GM18870 (cell line): ENCODE measurements around the gene PDE8B.

Source experiments
- ATAC-seq: cut with Tn5 transposase; IDR thresholded peaks from one replicate; pipeline ENCODE4 v1.9.1; 2021; ENCODE audit warnings: moderate library complexity; ENCODE audit not compliant: unreplicated experiment

Gene PDE8B

DNA sequence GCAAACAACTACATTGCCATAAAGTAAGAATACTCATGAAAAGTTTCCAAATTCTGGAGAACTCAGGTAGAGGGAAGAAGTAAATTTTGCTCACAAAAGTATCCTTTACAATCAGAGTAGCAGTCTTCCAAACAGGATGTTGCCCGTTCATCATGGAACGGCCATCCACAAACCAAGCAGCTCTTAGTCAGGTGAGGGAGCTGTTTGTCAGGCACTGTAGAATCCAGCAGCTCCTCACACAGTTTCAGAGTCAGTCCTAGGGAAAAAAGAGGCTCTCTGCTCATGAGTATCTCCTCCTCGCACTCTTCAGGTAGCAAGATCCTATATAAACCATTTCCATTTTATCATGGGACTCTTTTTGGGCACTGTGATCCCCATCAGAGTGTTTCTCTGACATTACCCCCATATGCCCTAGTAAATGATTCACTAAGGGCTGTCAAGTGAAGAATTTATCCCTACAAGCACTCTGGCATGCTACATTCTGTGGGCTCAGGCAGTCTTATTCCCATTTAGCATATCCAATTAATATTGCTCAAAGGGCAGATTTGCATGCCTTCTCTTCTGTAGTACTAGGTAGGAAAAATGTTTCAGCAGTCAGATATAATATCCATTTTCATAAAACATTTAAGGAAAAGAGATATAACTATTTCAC is 183.7 kb downstream of the PDE8B start:
- no peak for ATAC-seq

DNA sequence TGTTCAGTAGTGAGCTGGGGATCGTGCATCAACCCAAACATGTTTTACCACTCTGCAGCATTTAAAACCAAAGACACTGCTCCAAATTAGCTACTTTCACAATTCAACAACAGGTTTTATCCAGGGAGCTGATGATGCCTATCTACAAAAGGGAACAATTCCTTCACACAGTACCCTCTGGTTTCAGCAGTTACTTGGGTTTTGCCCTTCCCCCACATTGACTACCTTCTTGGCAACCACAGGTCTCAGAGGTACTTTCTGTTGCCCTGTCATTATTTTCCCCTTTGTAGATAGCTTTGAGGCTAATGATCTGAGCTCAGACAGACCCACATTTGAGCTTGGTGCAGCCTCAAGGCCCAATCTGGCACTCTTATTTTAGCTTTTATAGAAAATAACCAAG is 185.5 kb downstream of the PDE8B start:
- ATAC-seq, result no peak

DNA sequence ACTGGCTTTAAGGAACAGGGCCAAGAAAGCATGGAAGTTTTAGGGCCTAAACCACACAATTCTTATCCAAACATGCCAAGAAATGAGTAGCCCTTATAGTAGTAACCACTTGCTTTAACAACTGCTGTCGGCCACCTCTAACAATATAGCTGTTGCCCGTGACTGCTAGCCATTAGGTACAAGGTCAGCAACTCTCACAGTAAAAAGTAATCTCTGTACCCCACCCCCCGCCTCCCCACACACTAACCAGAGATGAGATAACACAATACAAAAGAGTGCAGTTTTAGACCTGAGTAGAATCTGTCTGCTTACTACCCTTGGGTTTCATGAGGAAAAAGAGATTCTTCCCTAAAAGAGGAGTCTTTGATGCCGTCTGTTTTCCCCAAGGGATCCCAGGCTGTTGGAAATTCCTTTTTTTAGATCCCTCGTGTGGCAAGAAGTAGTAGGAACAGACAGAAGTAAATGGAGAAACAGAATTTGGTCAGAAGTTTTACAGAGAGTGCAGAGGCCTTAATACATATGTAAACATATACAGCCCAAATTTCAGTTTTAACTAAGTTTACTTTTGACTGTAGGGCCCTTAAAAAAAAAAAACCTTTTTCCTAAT is 187.3 kb downstream of the PDE8B start:
- ATAC-seq, result no peak

DNA sequence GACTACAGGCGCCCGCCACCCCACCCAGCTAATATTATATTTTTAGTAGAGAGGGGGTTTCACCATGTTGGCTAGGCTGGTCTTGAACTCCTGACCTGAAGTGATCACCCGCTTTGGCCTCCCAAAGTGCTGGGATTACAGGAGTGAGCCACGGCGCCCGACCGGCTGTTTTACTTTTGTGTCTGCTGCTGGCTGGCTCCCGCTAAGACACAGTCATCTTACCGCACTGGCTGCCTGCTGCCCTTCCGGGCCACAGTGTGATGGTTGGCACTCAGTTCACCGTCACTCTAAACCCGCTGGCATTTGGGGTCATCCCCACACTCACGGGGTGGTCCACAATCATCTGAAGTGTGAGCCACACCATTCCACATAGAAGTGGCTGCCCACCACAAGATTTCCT is 188.0 kb downstream of the PDE8B start:
- no peak for ATAC-seq

DNA sequence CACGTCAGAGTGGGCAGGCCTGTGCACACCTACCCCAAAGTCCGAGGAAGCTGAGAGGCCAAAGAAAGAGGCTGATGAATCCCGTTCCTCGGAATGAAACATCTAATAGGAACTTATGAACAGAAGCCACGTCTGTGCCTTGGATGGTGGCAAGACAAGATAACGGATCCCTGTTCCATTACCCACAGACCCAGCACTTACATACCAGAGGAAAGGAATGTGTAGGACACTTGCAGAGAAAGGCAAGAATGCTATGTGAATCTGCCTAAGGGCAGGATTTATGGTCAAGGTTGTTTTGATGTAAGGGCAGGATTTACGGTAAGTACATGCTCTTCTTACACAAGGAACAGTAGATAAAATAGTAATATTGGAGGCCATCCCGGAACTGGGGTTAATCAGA is 188.4 kb downstream of the PDE8B start:
- no peak for ATAC-seq

DNA sequence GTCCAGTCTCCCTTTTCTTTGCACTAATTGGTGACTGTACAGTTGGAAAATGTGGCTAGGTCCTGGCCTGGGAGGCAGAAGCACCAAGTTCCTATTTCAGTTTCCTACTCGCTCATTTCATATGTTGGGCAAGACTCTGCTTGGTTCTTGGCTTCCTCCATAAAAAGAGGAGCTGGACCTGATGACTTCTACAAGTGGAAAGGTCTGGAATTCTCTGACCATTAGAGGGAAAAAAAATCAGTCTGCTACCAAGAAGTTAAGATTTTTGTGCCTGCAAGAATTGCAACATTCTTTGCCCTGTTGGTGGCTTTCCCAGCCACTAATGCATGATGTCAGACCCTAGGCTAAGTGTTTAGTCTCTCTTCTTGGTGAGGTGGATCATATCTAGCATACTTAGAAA is 190.2 kb downstream of the PDE8B start:
- no peak for ATAC-seq

DNA sequence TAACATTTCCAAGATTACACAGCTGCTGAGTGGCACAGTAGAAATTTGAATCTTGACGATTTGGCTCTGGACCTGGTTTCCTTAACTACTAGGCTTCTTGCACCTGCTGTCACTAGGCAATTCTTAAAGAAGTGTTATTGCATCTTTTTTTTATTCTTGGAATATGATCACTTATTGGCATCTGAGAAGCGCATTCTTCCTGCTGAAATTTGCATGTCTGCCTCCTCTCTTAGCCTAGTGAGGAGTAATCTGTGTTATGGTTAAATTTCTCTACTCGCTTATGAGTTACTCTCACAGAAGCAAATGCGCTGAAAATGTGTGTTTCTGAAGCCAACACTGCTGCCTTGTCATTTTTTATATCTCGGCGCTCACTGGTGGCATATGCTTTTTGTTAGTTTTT is 192.3 kb downstream of the PDE8B start:
- no peak for ATAC-seq

DNA sequence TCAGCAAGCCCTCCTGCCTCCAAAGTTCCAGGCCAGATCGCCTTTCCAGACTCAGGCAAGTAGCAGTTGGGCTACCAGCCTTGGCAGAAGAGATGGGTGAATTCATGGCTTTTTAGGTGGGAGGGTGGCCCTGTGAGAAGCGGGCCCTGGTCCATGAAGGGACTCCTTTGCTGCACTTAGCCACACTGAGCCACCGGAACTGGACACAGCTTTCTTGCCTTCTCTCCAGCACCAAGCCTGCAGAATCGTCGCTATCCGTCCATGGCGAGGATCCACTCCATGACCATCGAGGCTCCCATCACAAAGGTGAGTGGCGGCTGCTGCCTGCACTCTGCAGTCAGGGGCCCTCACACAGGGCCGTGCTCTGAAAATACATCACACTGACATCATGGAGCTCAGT is 196.7 kb downstream of the PDE8B start:
- ATAC-seq, result no peak

DNA sequence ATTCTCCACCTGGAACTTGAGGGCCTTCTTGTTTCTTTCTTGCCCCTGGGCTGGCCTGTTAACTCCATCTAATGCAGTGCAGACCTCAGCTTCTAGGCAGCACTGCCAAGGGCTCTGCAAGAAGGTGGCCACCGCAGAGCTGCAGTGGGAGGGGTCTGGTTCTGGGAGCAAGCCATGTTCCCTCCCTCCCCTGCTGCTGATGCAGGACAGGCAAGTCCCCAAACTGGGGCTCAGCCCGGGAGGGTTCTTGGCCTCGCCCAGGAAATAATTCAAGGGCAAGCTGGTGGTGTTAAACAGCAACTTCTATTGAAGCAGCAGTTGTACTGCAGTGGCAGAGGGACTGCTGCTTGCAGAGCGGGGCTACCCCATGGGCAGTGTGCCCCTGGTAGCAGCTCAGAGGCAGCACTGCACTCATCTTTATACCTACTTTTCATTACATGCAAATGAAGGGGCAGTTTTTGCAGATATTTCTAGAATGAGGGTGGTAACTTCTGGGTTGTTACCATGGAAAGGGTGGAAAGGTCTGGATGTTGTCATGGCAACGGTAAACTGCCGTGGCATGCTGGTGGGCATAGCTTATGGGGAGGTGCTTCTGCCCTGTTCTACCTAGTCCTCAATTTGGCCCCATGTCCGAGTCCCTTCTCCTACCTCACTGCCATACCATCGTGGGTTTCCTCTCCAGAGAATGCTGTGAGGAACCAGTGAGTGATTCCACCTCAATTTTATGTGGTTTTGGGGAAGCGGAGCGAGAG is 199.6 kb downstream of the PDE8B start:
- ATAC-seq, result no peak

DNA sequence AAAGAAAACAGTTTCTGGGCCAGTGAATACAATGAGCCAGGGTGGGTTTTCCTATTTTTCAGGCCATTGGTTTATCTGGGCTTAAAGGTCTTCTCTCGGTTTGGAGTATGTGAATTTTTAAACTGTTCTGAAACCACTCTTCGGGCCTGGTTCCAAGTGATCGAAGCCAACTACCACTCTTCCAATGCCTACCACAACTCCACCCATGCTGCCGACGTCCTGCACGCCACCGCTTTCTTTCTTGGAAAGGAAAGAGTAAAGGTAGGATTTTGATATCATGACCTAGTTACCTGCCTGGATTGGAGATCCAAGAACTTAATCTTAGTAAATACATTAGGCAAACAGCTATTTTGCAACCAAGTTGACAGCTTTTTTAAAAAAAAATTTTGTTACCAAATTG is 202.6 kb downstream of the PDE8B start:
- no peak for ATAC-seq

DNA sequence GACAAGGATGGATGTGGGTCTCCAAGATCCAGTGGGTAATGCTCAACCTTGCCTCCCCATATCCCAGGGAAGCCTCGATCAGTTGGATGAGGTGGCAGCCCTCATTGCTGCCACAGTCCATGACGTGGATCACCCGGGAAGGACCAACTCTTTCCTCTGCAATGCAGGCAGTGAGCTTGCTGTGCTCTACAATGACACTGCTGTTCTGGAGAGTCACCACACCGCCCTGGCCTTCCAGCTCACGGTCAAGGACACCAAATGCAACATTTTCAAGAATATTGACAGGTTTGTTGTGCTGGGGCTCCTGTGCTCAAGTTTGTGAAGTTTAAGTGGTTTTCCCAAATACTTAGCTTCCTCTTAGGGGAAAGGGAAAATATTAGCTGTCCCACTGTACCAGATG is 207.7 kb downstream of the PDE8B start:
- no peak for ATAC-seq

DNA sequence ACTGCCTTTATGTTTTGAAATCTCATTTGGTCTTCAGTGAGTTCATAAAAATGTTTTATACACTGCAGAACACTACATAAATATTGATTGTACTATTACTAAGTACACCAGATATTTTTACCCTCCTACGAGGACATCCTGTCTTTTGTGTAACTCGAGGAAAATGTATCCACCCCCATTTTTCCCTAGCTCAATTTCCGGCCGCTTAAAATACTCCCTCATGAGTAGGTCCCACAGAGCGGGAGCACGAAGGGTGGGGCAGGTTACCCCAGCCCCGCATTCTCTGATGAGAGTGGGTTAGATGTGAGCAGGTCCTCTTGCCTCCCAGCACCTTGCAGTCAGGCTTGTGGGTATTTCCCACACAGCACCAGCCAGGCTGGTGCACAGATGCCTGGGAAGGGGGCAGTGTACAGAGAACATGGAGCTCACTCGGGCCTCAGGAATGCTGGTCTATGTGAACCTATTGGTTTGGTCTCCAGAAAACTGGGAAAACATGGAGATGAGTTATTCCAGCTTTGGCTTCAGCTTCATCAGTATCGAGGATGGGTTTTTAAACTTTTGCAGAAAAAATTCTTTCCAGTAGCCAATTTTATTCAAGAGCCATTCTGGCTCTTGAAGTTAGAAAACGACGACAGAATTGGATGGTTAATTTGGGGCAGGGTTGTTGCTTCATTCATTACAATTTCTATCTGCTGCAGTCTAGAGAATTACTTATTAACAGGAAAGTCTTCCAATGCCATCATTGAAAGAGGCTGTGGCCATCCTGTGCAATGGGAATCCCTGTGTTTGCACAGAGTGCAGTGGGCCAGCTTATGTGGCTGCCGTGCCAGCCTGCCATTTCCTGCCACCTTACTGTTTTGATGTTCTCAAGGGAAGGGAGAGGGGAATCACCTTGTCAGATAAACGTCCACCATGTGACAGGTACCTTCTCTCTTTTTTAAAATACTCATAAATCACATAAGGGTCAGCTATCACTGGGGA is 208.4 kb downstream of the PDE8B start:
- no peak for ATAC-seq

DNA sequence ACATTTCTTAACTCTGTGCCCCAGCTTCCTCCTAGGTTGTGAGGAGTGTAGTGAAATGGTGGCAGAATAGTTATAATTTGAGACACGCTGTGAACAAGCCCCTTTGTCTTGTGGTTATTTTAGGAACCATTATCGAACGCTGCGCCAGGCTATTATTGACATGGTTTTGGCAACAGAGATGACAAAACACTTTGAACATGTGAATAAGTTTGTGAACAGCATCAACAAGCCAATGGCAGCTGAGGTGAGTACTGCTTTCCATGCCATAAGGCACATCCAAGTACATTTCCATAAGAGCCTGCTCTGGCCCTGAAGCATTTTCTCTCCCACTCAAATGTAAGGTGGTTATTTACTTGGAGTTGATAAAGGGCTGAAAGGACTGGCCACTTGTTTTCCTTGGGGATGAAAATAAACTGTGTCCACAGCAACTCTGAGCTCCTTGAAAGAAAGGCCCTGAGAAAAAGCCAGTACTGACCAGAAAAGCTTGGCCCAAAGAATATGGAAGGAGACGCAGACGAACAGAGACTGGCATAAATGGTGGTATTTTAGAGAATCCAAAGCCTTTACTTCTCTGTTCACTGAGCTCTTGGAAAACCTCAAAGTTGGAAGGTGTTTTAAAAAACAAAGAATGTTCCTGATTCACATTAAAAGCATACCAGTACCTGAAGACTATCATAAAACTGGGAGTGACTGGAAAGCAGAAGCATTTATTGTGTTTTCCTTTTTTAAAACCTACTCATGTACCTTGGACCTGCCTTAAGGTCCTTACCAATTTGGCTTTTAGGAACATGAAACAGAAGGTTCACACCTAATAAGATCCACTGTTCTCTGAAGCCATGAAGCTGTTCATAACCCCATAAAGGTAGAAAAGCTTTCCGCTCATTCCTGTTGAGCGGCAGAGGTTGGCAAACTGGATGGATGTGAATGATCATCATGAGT is 209.4 kb downstream of the PDE8B start:
- no peak for ATAC-seq

DNA sequence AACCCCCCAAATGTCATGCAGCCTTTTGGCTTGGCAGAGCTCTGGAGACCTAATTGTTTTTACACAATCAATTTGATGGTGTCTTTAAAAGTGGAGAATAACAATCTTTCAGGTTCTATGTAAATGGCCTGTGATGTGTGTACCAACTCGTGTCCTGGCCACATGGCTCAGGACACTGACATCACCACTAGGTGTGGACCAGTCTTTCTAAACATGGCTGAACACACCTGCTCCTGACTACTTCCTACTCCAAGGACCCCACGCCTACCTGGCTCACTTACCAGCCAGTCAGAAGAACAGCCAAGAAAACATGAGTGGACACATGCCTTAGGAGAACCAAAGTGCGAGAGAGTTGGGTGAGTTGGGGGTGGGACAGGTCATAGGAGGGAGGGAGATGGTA is 210.5 kb downstream of the PDE8B start:
- no peak for ATAC-seq

DNA sequence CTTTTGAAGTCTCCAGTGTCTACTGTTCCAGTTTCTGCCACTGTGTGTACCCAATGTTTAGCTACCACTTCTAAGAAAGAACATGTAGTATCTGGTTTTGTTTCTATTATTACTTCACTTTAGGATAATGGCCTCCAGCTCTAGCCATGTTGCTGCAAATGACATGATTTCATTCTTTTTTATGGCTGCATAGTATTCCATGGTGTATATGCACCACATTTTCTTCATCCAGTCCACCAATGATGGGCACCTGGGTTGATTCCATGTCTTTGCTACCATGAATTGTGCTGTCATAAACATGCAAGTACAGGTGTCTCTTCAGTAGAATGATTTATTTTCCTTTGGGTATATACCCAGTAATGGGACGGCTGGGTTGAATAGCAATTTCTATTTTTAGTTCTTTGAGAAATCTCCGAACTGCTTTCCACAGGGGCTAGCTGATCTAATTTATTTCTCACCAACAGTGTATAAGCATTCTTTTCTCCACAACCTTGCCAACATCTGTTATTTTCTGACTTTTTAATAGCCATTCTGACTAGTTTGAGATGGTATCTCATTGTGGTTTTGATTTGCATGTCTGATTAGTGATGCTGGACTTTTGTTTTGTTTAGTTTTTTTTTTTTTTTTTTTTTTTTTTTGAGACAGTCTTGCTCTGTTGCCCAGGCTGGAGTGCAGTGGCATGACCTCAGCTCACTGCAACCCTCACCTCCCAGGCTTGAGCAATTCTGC is 212.7 kb downstream of the PDE8B start:
- no peak for ATAC-seq

DNA sequence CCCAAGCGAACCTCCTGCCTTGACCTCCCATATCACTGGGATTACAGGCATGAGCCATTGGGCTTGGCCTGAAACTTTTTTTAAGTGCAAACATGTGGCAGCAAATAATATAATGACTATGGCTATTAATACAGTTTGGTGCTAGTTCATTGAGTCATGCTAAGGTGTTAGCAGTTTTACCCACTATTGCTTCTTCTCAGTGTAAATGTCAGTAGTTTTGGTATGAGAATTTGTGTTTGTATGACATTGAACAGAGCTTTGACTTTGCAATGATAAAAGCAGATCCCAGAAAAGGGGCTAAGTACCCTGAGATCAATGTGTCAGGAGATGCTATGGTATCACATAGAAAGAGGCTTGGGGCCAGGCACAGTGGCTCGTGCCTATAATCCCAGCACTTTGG is 214.4 kb downstream of the PDE8B start:
- no peak for ATAC-seq

DNA sequence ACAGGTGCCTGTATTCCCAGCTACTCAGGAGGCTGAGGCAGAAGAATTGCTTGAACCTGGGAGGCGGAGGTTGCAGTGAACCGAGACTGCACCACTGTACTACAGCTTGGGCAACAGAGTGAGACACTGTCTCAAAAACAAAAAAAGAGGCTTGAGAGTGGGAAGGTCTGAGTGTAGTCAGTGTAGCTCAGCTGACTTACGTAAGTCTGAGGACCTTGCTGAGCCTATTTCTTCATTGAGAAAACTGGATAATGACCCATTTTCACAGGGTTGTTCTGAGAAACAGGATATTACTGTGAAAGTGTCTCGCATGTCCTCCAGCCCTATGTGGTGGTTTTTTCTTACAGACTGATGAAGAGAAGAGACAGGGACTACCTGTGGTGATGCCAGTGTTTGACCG is 214.9 kb downstream of the PDE8B start:
- no peak for ATAC-seq

DNA sequence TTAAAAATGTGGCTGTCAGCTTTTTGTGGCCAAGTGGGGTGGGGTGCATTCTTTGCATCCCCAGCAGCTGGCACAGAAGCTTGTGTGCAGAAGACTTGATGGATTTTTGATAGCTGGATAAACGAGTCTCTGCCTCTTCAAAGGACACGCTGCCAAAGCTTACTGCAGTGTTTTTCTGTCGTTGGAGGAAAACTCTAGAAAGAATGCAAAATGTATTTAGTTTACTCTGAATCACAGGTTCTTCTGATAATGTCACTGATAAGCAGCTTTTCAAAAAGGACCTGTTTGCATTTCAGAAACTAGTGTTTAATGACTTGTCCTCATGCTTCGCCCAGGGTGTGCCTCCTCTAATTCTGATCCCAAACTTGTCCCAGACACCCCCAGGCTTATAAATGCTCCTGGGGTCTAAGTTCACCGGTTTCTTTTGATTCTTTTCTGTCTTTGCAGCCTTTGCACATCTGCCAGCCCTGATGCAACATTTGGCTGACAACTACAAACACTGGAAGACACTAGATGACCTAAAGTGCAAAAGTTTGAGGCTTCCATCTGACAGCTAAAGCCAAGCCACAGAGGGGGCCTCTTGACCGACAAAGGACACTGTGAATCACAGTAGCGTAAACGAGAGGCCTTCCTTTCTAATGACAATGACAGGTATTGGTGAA is 215.6 kb downstream of the PDE8B start:
- ATAC-seq, result no peak

DNA sequence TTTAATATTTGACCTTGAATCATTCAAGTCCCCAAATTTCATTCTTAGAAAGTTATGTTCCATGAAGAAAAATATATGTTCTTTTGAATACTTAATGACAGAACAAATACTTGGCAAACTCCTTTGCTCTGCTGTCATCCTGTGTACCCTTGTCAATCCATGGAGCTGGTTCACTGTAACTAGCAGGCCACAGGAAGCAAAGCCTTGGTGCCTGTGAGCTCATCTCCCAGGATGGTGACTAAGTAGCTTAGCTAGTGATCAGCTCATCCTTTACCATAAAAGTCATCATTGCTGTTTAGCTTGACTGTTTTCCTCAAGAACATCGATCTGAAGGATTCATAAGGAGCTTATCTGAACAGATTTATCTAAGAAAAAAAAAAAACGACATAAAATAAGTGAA is 216.2 kb downstream of the PDE8B start:
- ATAC-seq, result no peak
